ENCODE results near the gene STRIT1. TPM values are rescaled to one million over a fixed set of nuclear protein-coding genes. Genes with fewer than 3 reads are reported as not detected.

The STRIT1 gene
- total RNA-seq, 1 donor from 2014 or later: not detected

DNA sequence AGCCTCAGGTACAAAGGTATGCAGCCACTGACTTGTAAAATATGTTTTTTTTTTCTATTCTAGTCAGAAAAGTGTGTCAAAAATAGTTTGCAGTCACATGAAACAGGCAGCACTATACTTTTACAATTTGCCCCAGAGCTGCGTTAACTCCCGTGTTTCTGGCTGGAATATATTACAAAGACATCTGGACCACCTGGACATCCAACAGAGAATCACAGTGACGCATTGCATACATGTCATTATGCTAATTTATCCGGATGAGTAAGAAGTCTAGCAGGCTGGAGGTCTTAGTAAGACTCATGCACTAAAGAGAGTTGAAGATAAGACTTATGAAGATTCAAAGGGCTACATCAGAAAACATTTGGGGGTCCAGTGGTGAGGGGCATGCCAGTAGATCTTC, 39.2 kb upstream of the STRIT1 start:
- no peak overlapping the region for H3K4me3 ChIP-seq (ENCODE audit: low read depth, low read length)
- TF ChIP-seq, protein P1, sequence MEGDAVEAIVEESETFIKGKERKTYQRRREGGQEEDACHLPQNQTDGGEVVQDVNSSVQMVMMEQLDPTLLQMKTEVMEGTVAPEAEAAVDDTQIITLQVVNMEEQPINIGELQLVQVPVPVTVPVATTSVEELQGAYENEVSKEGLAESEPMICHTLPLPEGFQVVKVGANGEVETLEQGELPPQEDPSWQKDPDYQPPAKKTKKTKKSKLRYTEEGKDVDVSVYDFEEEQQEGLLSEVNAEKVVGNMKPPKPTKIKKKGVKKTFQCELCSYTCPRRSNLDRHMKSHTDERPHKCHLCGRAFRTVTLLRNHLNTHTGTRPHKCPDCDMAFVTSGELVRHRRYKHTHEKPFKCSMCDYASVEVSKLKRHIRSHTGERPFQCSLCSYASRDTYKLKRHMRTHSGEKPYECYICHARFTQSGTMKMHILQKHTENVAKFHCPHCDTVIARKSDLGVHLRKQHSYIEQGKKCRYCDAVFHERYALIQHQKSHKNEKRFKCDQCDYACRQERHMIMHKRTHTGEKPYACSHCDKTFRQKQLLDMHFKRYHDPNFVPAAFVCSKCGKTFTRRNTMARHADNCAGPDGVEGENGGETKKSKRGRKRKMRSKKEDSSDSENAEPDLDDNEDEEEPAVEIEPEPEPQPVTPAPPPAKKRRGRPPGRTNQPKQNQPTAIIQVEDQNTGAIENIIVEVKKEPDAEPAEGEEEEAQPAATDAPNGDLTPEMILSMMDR (conservative IDR thresholded peaks at IDR 0.05; ENCODE audit: low read depth, low read length): no peak
- DNase-seq (ENCODE audit: low read depth): no peak

- no peak for DNase-seq (ENCODE audit: low read depth)
Measured at GRCh38 chr3:155331078-155331477, 37.6 kb upstream of the STRIT1 start.

GRCh38 chr3:155330370-155330769, 36.9 kb upstream of the STRIT1 start:
- no peak overlapping the region for H3K4me3 ChIP-seq (ENCODE audit: low read depth, low read length)
- no peak for DNase-seq (ENCODE audit: low read depth)
- TF ChIP-seq, protein P1 (conservative IDR thresholded peaks at IDR 0.05; ENCODE audit: low read depth, low read length): no peak

More at GRCh38 chr3:155331078-155331477, 37.6 kb upstream of the STRIT1 start:
- TF ChIP-seq, protein P1 (conservative IDR thresholded peaks at IDR 0.05; ENCODE audit: low read depth, low read length): no peak
- no peak overlapping the region for H3K4me3 ChIP-seq (ENCODE audit: low read depth, low read length)

- H3K4me3 ChIP-seq (ENCODE audit: low read depth, low read length): no peak overlapping the region
- no peak for DNase-seq (ENCODE audit: low read depth)
- TF ChIP-seq, protein P1 (conservative IDR thresholded peaks at IDR 0.05; ENCODE audit: low read depth, low read length): no peak
Measured at GRCh38 chr3:155329513-155330048, 36.1 kb upstream of the STRIT1 start.

GRCh38 chr3:155327871-155328270, 34.4 kb upstream of the STRIT1 start:
- no peak overlapping the region for H3K4me3 ChIP-seq (ENCODE audit: low read depth, low read length)
- TF ChIP-seq, protein P1 (conservative IDR thresholded peaks at IDR 0.05; ENCODE audit: low read depth, low read length): no peak
- DNase-seq (ENCODE audit: low read depth): no peak

- TF ChIP-seq, protein P1 (conservative IDR thresholded peaks at IDR 0.05; ENCODE audit: low read depth, low read length): no peak
- H3K4me3 ChIP-seq (ENCODE audit: low read depth, low read length): no peak overlapping the region
- no peak for DNase-seq (ENCODE audit: low read depth)
Measured at GRCh38 chr3:155327430-155327829, 33.9 kb upstream of the STRIT1 start.

- no peak overlapping the region for H3K4me3 ChIP-seq (ENCODE audit: low read depth, low read length)
- DNase-seq (ENCODE audit: low read depth): no peak
- TF ChIP-seq, protein P1 (conservative IDR thresholded peaks at IDR 0.05; ENCODE audit: low read depth, low read length): no peak
Measured at GRCh38 chr3:155326901-155327300, 33.4 kb upstream of the STRIT1 start.

All from epithelial cell of proximal tubule (primary cell).